Measurements from ENCODE around the gene PLSCR1.

The PLSCR1 gene, protein sequence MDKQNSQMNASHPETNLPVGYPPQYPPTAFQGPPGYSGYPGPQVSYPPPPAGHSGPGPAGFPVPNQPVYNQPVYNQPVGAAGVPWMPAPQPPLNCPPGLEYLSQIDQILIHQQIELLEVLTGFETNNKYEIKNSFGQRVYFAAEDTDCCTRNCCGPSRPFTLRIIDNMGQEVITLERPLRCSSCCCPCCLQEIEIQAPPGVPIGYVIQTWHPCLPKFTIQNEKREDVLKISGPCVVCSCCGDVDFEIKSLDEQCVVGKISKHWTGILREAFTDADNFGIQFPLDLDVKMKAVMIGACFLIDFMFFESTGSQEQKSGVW

DNA sequence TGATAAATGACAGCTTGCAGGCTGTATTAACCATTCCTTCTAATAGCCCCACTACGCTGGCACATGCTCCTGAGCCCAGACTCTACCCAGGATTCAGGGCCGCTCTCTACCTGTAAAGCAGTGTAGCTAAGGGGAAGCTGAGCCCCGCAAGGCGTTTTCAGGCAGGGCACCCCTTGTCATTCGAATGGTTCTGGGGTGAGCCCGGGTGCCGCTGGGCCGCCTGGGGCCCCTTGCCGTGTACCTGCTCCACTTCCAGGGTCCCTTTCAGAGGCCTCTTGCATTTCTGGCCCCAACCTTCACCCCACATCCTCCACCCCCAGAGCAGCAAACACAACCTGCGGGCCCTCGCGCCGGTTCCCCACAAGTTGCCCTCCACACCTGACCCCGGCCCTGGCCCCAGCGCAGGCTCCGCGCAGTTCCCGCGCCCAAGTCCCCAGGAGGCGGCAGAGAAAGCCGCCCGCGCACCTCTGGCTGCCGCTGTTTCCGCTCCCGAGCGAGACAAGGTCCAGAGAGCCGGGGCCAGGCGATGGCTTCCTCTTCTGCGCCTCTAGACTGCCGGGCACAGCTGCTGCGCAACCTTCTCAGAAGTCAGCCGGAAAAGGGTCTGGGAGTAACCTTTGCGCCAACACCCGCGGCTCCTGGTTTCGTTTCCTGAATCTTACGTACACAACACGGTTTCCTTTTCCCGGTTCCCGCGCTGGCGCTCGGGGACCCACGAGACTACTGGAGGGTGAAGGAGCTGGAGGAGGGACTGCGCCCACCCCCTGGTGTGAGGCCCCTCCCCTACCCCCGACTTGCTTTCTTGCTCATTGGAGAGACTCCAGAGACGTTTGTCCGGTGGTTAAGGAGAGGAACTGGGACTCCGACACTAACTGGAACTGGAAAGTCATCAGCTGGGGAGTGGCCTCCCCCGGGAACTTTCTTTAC lies at the start of gene PLSCR1:
Gene PLSCR1 (minus strand): TSS at position 606 of the 927 bp plus-strand sequence. CDS start 8,055 bp downstream, outside the sequence.
- DNase-seq = peak; percentile 96

DNA sequence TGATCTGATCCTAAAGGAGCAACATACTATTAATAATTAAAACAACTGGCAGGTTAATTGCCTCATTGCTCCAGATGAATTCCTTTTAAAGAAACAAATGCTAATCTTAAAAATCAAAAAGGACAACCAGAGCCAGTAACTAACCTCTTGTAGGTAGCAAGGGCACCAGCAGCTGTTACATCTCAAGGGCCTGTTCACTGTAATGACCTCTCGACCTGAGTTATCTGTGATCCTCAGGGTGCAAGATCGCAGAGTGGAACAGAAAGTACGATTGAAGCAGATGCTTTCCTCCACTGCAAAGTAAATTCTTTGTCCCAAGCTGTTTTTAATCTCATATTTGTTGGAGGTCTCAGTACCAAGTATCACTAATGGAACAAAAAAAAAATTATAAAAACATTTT lies 49.4 kb upstream of the PLSCR1 start:
- no peak for DNase-seq

DNA sequence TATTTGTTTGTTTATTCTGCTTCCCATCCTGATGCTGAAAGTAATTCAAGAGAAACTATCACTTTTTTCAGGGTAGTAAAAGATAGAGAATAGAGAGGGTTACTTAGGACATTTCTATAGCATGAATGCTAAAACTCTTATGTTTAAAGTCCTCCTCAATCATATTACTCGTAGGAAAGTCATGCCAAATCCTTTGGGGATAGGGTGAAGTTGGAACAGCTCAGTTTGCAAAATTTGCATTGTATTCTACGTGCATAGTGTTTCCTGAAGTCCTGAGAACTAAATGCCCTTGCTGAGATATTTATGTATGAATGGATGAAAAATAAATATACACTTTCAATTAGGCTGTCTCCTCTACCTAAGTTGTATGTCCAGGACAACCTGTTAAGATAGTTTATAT lies 46.1 kb upstream of the PLSCR1 start:
- no peak for DNase-seq

DNA sequence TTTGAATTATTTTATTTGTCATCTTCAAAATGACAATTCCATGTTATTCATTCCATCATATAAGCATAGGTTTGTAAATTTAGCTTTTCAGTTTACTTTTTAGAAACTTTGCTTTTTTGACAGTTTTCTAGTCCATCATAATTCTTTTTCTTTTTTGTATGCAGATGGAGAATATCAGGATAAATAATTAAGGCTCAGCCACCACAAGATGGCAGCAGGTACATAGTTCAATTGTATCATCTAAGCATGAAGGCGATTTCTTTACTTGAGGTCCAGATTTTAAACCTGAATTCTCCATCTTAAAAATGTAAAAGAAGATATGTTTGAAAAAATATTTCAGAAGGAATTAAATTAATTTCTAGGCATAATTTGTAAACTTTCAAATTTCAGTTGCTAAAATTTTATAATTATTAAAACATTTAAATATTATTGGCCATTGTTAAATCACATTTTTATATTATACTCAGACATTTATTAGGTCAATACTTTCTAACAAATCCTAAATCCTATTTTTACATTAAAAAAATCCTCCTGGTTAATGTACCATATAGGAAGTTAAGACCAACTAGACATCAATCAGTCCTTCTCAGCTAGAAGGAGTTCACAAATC lies 45.6 kb upstream of the PLSCR1 start:
- DNase-seq = peak; percentile 53

- no peak for DNase-seq
Observed at GRCh38 chr3:146585156-146585555, 40.7 kb upstream of the PLSCR1 start.

DNA sequence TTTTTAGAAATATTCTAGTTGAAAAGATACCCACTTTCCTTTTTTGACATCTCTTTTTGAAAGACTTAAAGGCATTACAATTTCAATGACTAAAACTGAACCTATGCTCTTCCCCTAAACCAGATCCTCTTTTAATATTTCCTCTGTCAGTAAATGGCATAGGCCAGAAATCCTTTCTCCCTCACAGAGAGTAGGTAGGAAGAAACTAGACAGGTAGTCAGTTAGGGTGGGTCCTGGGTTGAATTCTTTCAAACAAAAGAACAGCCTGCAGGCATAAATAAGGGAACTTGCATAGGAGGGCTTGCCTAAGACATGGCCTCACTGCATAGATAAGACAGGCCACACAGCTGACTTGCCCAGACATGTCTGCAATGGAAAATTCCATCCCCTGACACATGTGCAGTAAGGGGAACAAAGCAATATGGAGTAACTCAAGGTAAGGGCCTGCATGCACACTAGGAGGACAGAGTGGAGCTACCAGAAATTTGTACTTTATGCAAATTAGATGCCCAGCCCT lies 37.6 kb upstream of the PLSCR1 start:
- DNase-seq = peak; percentile 58

DNA sequence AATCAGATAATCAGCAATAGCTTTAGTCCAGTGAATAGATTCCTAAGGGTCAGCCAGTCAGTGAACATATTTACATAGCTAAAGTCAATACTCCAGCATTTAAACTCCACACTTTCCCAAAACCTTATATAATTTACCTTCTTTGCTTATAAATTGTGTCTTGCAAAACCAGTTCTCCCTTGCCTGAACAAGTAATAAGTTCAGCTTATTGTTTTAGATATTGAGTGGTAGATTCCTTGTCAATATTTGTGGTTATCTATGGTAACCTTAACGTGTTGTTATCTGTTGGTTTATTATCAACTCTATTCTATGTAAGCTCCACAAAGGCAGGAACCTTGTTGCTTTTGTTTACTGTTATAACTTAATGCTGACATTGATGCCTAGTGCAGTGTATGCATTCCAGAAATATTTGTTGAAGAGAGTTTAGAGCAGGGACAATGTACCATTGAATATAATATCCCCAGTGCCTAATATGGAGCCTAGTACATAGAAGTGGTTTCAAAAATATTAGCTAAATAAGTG lies 36.7 kb upstream of the PLSCR1 start:
- no peak for DNase-seq

GRCh38 chr3:146577662-146578061 lies 33.3 kb upstream of the PLSCR1 start:
- peak; percentile 66 for DNase-seq

GRCh38 chr3:146575636-146576035 lies 31.2 kb upstream of the PLSCR1 start:
- DNase-seq = no peak

GRCh38 chr3:146574173-146574572 lies 29.8 kb upstream of the PLSCR1 start:
- no peak for DNase-seq

GRCh38 chr3:146569314-146569713 lies 24.9 kb upstream of the PLSCR1 start:
- DNase-seq = no peak

GRCh38 chr3:146566138-146566537 lies 21.7 kb upstream of the PLSCR1 start:
- no peak for DNase-seq

DNA sequence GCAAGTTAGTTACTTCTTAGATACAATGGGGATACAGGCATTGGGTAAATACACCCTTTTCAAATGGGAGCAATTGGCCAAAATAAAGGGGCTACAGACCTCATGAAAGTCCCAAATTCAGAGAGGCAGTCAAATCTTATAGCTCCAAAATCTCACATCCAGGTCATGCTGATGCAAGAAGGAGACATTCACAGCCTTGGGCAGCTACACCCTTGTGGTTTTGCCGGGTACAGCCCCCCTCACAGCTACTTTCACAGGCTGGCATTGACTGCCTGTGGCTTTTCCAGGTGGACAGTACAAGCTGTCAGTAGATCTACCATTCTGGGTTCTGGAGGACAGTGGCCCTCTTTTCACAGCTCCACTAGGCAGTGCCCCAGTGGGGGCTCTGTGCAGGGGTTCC lies 17.5 kb upstream of the PLSCR1 start:
- DNase-seq = no peak

- no peak for DNase-seq
Observed at GRCh38 chr3:146561463-146561862, 17.1 kb upstream of the PLSCR1 start.

- DNase-seq = no peak
Observed at GRCh38 chr3:146560678-146561077, 16.3 kb upstream of the PLSCR1 start.

- DNase-seq = no peak
Observed at GRCh38 chr3:146559388-146559787, 15.0 kb upstream of the PLSCR1 start.

- DNase-seq = no peak
Observed at GRCh38 chr3:146558781-146559180, 14.4 kb upstream of the PLSCR1 start.

DNA sequence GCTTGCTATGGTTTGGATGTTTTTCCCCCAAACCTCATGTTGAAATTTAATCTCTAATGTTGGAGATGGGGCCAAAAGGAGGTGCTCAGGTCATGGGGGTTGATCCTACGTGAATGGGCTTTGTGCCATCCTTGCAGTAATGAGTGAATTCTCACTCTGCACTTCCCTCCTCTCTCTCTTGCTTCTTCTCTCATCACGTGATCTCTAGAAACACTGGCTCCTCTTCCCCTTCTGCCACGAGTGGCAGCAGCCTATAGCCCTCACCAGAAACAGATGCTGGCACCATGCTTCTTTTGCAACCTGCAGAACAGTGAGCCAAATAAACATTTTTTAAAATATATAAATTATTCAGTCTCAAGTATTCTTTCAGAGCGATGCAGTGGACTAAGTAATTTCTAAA lies 13.3 kb upstream of the PLSCR1 start:
- DNase-seq = no peak

DNA sequence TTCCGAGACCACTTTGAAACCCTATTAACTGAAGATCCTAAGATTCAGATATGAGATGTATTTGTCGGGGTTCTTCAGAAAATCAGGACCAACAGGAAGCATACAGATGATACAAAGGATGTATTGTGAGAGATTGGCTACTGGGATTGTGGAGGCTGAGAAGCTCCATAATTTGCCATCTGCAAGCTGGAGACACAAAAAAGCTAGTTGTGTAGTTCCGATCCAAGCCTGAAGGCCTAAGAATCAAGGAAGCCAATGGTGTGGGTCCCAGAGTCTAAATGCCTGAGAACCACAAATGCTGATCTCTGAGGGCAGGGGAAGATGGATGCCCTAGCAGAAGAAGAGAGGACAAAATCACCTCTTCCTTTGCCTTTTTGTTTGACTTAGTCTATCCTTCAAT lies 10.9 kb upstream of the PLSCR1 start:
- DNase-seq = no peak

DNA sequence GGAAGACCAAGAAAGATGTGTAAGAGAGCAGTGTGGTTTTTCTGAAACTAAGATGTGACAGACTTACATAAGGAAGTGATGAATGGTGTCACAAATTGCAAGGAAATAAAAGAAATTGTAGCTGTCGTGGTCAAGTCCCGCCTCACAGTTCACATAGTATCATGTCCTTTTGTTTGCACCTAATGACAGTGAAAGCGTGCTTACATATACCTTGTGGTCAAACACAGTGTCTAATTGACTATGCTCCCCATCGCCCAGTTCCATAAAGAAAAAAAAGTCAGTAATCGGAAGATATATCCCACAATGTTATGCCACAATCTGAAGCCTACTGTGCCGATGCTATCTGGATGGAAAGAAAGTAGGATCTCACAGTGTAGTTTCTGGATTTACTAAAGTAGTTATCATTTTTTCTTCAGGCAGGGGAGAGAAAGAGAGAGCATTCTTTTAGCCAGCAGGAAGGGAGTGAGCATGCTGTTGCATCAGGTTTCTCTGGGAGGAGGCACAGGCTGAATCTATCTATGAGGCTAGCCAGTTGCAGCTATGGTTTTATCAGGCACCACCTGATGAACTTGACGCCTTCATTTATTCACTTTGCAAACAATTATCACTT lies 9.8 kb upstream of the PLSCR1 start:
- DNase-seq = peak; percentile 17

- DNase-seq = no peak
Observed at GRCh38 chr3:146550743-146551510, 6.5 kb upstream of the PLSCR1 start.

GRCh38 chr3:146550070-146550615 lies 5.7 kb upstream of the PLSCR1 start:
- DNase-seq = no peak

All from hematopoietic multipotent progenitor cell treated with erythropoietin and hydrocortisone succinate and interleukin-3 and kit ligand, for 8 days (in vitro differentiated cells).